Stimulated activated CD8-positive, alpha-beta memory T cell treated with anti-CD3 and anti-CD28 coated beads, Interleukin-4, amount 100 ng/mL, for 1 hour (primary cell): ENCODE data around the gene TAF1A.
"Not testable (repeated sequence)": the region's sequence is repeated elsewhere in the genome, so short reads cannot be mapped to it uniquely, and the experiment has no call there.

Source experiments
- DNase-seq, 2 donors: peaks; one replicate each; pipeline ENCODE4 v3.0.0-alpha.2; 2020; ENCODE audit warnings: low read depth in 2 of 2, low spot score in 1 of 2

The TAF1A gene

DNA sequence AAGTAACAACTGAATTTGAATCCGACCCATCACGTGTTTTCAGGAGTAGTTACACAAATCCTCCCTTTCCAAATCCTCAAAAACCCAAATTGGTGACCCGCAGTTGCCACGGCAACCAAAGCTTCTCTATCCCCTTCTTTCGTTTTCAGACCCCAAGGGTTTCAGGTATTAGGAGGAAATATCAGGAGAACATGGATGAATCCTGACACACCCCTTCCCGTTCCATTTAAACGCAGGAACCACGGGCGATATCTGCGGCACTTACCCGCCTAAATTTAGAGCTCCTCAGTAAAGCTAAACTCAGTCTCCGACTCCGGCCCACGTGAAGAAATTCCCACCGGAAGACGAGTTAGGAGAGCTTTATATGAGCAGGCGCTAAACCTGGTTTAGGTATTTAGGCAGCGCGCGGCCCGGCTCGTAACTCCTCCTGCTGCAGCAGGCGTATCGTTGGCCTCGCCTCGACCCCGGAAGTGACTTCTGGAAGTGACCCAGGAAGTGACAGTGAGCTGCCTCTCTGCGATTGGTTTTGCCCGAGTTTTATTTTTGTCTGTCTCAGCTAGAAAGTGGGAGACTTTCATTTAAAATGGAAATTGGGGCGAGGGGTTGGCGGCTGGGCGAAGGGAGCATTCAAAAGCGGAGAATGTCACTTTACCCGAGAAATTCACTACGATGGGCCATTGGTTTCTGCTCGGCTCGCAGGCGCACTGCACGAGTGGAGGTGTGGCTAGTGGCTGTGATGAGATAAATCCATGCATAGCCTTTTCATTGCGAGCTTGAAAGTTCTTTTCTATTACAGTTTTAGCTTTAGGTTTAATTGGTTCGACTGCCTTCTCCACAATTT is at the start of gene TAF1A:
Gene TAF1A, minus strand, starts transcription at position 472 of the 841 bp plus-strand sequence.
- peak; percentile 55 to 73 for DNase-seq

DNA sequence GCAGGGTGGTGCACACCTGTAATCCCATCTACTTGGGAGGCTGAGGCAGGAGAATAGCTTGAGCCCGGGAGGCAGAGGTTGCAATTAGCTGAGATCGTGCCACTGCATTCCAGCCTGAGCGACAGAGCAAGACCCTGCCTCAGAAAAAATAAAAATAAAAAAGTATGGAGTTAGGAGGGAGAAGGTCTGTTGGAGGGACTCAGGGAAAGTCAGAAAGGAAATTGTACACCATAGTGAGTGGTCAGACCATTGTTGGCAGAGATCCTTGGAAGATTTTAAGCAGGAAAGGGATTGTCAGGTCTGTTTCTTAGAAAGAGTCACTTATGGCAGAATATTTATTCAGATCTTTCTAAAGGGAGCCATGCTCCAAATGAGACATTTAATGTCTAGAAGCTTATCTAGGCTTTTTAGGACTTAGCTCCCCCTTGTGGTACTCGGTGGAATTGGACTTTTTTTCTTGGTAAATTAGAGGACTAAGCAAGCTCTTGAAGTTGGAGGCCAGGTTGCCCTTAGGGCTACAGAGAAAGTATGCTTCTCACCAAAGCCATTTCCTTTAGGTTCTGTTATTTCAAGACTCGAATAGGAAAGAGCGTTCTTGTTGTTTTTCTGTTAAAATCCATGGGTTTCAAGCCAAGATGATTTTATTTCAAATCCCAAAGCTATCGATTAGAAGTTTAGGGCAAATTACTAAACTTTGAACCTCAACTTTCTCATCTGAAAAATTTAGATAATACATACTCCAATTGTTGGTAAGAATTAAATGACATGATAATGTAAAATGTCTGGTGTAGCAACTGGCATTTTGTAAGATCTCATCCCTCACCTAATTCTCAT is 44.7 kb upstream of the TAF1A start:
- peak in 1 of 2 donors; percentile 44 for DNase-seq

DNA sequence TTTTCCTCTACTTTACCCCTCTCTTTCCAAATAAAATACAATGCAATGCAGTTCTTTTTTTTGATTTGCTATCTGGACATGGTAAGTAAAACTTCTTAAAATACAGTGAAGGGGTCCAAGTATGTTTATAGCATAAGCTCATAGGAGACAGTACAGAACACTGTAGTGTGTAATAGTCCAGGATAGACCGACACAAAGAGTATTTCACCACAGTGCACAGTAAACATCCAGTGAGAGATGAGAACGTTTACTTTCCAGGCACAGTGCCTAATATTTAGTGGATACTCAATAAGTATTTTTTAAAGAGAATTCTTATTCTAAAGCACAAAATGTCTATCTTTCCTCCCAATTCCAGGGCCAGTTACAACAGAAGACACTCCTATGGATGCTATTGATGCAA is 43.0 kb upstream of the TAF1A start:
- no peak for DNase-seq

DNA sequence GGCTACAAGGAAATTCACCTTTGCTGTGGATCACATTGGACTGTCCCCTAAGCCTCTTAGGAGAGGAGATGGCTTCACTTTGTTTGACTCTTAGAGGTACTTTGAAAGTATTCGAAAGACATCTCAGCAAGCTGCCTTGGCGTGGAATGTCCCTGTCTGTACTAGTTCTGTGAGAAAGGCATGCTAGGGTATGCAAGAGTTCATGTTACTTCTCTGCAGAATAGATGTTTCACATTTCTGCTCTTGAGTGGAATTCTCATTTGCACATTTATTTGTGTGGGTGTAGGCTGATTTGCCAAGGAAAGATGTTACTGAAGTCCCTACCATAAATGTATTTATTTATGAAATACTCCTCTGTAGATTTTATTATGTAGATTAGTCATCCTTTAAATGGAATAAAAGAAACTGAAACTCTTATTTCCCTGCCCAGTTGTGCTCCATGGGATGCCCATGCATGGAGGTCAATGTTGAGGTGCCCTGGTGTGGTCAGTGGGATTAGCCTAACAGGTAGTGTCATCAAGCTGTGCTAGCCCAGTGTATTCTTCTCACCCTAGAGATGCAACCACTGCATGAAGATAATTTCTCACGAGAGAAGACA is 42.0 kb upstream of the TAF1A start:
- no peak for DNase-seq

DNA sequence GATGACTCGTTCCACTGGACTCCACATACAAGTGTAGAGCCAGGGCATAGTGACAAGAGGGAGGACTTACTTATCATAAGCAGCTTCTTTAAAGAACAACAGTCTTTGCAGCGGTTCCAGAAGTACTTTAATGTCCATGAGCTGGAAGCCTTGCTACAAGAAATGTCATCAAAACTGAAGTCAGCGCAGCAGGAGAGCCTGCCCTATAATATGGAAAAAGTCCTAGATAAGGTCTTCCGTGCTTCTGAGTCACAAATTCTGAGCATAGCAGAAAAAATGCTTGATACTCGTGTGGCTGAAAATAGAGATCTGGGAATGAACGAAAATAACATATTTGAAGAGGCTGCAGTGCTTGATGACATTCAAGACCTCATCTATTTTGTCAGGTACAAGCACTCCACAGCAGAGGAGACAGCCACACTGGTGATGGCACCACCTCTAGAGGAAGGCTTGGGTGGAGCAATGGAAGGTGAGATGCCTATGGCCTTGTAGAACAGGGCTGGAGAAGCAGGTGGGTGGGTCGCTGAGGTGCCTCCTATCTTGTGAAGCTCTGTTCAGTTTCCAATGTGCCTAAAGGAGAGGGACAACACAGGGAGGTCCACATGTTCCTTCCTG is 40.3 kb upstream of the TAF1A start:
- no peak for DNase-seq

DNA sequence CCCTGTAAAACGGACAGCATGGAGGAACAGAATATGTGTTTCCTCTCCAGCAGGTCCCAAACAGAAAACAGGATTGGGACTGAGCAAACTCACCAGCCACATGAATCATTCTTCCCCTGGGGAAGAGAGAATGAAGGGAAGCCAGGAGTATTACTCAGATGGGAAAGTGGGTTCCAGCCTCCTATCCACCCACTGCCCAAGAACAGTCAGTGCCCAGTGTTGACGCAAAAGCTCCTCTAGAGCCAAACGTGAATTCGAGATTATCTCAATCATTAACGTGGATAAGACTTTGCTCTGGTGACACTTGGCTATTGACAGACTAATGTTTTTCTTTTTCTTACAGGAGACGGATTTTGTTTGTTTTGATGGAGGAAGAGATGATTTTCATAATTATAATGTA is 37.5 kb upstream of the TAF1A start:
- no peak for DNase-seq

DNA sequence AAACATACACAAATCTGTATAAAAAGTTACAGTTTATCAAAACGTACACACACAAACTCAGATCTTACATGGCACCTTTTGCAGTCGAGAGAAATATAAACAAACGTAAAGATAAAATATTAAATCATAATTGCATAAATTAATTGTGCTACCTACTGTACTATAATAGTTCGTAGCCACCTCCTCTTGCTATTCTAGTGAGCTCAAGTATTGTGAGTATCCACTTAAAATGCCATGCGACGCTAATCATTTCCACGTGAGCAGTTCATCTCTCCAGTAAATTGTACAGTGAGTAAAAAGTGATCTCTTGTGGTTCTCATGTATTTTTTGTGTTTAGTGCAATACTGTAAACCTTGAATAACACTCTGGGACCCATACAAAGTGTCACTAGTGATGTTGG is 34.5 kb upstream of the TAF1A start:
- no peak for DNase-seq

DNA sequence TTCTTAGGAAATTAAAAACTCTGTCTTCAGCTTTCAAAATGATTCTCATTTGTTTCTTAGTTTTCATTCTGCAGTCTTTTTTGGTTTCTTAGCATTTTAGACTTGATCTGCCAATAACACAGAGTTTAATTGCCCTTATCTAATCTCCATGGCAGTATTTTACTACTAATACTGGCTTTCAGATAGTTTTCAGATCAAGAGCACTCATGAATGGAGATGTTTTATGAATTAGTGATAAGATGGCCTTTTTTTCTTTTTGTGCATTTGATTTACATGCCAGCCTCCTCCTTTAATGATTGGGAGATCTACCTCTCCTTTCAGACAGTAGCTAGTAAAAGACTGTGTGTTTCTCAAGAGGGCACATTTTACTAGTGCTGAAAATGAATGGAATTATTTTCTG is 33.7 kb upstream of the TAF1A start:
- no peak for DNase-seq

DNA sequence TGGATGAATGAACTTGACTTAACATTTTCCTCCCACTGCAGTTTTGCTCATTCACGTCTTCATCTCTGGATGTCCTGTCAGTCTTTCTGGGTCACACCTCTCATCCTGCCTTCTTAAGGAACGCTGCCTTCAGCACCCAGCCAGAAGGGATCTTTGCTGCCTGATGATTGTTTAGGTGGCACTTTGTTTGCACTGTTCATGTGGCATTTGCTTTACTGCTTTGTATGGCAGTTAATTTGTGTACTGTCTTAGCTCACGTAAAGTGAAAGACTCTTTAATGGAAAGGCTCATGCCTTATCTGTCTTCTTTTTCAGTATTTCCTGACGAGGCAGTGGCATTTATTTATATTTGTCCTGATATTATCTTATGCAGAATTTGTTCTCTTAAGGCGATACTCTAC is 33.0 kb upstream of the TAF1A start:
- no peak for DNase-seq

DNA sequence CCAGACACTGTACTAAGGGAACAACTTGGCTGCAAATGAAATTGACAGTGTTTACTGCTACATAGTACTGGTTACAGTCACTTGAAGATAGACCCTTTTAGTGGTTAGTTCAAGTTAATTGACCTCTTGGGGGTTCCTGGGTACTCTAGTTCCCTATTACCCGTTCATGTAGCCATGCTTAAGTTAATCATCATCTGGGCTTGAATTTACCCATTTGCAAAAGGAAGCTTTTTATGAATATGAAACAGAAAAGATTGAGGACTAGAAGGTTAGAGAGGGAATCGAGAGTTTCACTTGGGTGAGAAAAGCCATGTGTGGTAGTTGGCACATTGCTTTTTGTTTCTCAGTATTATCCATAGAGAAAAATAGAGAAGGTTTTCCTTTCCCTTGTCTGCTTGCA is 30.8 kb upstream of the TAF1A start:
- DNase-seq, result no peak

DNA sequence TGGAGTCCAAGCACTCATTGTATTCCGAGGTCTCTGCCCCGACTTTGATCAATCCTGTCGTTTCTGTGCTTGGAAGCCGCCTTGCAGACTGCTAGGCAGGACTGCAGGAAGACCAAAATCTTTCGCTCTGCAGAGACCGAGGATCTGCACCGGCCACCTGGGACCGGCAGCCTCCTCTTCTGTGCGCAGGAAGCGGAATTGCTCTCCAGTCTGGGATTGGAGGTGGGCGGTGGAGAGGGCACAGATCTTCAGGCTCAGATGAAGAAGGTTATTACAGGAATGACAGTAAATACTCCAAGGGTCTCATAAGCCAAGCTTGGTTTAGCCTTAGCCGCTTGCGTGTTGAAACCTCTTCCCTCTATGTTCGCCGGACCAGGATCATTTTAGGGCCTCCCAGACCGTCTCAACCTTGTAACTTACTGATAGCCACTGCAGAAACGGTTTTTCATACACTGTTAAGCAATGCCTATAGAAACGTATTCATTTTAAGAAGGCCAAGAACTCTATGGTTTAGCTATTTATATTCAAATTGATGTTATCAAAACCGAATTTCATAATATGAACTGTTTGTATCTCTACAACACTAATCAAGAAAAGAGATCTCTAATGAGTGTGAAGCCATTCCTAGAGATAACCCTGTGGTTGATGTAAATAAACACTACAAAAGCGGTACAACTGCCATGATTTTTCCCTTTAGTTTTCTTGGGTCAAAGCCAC is 29.3 kb upstream of the TAF1A start:
- no peak for DNase-seq

DNA sequence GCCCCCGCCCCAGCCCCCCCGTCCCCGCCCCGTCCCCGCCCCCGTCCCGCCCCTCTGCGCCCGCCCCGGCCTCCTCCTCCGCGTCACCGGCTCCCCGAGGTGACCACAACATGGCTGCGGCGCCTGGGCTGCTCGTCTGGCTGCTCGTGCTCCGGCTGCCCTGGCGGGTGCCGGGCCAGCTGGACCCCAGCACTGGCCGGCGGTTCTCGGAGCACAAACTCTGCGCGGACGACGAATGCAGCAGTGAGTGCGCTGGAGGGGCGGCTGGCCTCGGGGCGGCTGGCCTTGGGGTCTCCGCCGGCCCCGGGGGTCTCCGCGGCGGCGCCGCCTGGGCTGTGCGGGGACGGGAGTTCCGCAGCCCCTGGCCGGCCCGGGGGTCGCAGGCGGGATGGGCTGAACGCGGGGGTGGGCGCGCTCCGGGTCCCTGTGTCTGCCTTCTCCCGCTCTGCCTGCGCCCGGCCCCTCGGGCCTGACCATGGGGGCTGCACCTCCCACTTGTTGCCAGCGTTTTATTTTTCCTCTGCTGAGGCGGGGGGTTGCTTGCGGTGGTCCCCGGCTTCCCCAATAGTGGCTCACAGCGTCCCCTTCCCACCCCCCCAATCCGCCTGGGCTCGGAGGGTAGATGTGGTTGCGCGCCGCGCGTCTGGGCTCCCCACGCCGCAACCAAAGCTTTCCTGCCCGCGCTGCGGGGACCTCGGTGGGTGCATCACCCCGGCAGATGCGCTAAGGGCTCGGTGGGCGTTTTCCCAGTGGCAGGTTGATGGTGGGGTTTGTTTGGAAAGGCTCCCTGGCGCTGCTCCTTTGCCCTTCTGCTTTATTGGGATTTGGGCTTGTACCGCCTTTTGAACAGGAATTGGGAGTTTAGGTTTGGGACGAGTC is 28.5 kb upstream of the TAF1A start, which contains the start of gene MIA3:
Gene MIA3, plus strand, starts transcription at position 97 of the 879 bp plus-strand sequence. Its CDS starts 14 bp downstream, at position 111.
- peak; percentile 29 to 58 for DNase-seq

DNA sequence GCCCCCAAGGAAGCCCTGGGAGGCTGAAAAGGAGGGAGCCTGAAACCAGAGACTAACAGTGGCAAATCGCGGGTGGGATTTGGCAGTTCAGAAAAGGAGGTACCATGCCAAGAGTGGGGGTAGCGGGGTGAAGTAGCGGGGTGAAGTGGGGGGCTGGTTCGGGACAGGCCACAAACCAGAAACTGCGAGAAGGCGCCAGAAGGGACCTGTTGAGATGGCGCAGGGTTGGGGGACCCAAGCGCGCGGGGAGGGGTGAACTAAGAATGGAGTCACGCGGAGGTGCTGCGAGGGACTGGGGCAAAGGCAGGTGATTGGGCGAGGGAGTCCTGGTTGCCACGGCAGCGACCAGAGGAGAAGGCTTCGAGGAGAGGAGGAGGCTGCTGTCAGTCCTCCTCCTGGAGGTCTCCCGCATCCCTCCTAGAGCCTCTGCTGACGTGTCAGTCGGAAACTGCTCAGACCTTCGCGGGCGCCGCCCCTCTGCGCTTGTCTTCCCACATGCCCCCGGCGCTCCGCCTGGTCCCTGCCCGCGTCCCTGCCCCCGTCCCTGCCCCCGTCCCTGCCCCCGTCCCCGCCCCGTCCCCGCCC is 27.7 kb upstream of the TAF1A start:
- peak; percentile 86 to 91 for DNase-seq

DNA sequence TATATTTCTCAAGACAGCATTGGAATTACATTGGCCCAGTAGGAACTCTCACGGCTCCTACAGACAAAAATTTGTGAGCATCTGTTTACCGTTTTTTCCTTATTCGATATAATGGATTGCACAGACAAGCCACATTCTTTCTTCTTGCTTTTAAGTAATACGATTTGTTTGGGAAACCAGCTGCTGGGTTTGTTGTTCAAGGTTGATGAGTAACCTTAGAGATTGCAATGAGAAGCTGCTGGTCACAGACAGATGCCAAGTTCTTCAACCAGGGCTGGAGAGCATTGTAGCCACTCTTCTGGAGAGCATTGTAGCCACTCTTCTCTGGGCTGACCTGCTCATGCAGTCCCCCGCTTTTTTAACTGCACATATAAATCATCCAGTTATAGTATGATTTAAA is 26.8 kb upstream of the TAF1A start:
- DNase-seq, result no peak

DNA sequence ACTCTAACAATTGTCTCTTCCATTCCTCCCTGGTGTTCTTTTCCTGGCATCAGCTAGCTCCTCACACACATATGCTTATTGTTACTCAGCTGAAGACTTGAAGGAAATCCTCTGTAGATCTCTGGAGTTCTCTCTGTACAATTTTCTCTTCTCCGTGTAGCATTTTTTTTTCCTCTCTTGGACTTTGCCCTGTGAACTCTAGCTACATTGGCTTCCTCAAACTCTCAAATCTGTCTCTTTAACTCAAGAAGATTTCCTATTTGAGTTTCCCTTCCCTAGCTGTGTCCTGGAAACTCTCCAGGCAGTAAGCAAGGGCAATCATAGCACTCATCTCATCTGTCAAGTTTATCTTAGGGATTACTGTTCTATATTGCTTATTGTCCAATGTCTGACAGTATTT is 23.9 kb upstream of the TAF1A start:
- DNase-seq, result no peak

DNA sequence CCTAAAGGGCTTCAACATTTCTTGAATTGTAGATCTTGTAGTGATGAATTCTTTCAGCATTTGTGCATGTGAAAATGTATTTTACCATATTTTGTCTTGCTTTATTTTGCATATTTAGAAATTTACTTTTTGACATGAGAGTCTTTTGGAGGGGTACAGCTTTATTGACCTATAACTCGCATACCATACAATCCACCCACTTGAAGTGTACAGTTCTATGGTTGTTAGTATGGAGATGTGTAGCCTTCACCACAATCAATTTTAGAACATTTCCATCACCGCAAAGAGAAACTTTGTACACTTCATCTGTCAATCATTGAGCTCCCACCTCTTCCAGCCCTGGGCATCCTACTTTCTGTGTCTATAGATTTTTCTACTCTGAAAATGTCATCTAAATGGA is 21.0 kb upstream of the TAF1A start:
- DNase-seq, result no peak

DNA sequence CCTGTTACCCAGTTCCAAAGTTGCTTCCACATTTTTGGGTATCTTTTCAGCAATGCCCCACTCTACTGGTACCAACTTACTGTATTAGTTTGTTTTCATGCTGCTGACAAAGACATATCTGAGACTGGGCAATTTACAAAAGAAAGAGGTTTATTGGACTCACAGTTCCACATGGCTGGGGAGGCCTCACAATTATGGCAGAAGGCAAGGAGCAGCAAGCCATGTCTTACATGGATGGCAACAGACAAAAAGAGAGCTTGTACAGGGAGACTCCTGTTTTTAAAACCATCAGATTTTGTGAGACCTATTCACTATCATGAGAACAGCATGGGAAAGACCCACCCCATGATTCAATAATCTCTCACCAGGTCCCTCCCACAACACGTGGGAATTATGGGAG is 19.4 kb upstream of the TAF1A start:
- not testable (repeated sequence) for DNase-seq

DNA sequence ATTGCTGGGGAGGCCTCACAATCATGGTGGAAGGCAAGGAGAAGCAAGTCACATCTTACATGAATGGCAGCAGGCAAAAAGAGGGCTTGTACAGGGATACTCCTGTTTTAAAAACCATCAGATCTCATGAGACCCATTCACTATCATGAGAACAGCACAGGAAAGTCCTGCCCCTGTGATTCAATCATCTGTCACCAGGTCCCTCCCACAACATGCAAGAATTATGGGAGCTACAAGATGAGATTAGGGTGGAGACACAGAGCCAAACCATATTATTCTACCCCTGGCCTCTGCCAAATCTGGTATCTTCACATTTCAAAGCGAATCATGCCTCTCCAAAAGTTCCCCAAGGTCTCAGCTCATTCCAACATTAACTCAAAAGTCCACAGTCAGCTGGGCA is 17.0 kb upstream of the TAF1A start:
- no peak for DNase-seq

DNA sequence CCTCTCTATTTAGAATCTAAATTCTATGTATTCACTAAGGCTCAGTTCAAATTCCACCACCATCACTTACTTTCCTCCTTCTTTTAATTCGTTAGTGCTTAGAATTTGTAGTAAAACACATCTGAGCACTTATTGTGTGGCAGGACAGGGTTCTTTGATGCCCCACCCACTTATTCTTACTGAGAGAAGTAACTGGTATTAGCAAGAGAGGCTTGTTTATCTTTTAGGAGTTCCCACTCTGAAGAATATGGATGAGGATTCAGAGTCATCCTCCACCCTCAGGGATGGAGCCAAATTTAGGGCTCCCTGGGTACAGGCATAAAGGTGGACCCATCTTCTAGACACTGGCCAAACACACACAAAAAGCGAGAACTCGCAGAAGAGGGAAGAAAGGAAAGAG is 11.5 kb upstream of the TAF1A start:
- DNase-seq, result no peak
